GM19468 (cell line): ENCODE results near the gene CARMIL3.

Experiments used
- ATAC-seq: cut with Tn5 transposase; IDR thresholded peaks from one replicate; pipeline ENCODE4 v1.9.1; 2021; ENCODE audit warnings: mild to moderate bottlenecking, moderate library complexity, moderate number of reproducible peaks; ENCODE audit not compliant: unreplicated experiment; ENCODE audit errors: extremely low read depth

Gene CARMIL3

DNA sequence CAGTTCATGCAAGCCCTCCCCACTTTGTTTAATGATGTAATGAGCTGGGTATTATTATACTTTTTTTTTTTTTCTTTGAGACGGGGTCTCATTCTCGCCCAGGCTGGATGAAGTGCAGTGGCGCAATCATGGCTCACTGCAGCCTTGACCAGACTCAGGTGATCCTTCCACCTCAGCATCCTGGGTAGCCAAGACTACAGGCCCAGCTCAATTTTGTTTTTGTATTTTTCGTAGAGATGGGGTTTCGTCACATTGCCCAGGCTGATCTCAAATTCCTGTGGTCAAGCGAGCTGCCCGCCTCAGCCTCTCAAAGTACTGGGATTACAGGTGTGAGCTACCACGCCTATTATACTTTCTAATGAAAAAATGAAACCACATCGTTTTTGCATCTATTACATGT lies 58.3 kb downstream of the CARMIL3 start:
- ATAC-seq: no peak

DNA sequence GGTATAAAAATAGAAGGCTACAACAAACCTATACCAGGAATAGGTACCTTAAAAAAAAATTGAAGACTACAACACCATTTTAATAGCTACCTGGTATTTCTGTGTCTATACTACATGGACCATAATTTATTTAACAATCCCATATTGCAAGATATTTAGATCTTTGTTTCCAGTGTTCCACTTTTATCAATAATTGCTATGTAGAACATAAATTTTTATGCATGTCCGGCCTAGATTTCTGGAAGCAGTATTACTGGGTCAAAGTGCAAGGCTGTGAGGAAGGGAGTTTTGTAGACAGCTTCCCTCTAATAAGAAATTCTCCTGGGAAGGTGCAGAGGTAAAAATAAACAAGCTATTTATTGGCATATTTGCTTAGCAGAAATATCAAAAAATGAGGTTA lies 58.7 kb downstream of the CARMIL3 start:
- ATAC-seq: no peak

DNA sequence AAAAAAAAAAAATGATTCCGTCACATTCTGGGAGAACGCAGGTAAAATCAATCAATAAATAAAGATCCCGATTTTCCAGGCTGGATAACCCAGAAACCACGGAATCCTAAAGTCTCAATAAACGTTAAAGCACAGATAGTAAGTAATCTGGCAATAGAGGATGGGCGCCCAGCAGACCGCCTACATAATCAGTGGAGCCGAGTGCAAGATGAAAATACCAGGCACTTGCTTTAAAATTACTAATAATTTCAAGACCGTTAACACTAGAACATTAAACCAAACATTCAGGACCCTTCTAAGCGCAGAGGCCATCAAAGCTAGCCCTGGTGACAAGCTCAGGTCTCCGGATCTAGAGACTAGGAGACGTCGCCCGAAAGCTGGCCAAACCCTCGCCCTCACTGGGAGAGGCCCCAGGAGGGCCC lies 61.6 kb downstream of the CARMIL3 start:
- no peak for ATAC-seq

DNA sequence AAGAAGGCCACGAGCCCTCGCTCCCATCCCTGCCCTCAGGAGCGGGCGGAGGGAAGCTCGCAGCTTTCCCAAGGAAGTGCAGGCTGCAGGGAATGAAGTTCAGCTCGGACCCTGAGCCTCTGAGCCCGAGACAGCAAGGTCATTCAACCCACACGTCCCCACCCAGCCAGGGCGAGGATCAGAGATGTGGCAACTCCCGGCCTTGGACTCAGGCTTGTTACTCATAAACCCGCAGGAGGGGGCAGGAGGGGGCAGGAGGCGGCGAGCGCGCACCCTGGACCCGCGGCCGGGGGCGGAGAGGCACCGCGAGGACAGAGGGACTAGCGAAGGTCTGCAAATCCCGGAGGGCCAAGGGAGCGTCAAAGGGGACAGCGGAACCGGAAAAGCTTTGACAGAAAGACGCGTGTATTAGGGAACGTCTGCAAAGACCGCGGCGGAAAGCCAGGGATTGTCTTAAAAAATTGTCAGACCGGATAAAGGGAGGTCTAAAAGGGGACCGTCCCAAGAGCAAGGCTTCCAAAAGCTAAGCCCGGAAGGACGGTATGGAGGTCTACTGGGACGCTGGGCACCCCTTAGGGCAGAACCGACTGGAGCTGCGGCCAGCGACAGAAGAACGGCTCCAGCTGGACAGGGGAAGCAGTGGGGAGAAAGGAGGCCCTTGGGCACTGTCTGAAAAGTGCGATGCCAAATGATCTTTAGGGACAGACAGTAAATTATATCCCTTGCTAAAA lies 62.2 kb downstream of the CARMIL3 start:
- ATAC-seq: peak; percentile 6

DNA sequence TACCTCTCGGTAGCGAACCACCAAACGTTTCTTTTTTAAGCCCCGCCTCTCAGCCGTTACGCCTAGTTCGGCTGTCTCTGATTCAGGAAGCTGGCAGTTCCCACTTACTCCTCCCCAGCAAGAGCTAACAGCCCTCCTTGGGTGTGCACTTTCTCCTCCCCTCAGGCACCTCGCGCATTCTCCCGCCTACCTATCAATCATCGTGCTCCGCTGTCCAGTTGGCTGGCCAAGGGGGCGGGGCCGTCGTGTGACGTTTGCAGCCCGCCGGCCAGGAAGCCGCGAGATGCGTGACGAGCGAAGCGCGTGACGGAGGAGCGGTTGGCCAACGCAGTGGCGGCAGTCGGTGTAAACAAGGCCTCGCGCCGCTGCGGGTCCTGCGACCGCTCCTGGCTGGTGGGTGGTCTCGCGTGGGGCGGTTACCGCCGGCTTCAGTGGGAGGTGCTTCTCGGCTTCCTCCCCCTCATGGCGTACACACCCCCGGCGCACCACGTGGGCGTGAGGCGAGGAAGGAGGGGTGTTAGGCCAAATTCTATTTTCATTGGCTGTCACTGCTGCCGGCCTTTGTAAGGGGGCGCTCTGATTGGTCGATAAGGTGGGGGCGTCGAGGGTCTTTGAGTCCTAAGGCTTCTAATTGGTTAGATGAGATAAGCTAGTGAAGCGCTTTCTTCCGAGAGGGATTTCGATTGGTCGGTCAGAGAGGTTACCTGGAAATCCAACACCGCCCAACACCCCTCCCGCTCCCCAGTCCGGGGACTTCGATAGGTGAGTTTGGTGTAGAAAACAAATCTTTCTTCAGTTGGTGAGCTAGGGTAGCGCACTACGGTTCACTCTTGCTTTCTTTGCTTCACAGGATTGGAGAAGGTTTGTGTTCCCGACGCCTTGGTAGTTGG lies 63.0 kb downstream of the CARMIL3 start, which contains the start of the genes DCAF11 and NRL:
DCAF11 (plus strand) TSS at position 246 of the 890 bp plus-strand sequence. CDS start 818 bp downstream, outside the sequence.
NRL (minus strand) TSS at position 418 of the 890 bp plus-strand sequence. CDS start 32,101 bp downstream, outside the sequence.
- ATAC-seq: peak; percentile 85

DNA sequence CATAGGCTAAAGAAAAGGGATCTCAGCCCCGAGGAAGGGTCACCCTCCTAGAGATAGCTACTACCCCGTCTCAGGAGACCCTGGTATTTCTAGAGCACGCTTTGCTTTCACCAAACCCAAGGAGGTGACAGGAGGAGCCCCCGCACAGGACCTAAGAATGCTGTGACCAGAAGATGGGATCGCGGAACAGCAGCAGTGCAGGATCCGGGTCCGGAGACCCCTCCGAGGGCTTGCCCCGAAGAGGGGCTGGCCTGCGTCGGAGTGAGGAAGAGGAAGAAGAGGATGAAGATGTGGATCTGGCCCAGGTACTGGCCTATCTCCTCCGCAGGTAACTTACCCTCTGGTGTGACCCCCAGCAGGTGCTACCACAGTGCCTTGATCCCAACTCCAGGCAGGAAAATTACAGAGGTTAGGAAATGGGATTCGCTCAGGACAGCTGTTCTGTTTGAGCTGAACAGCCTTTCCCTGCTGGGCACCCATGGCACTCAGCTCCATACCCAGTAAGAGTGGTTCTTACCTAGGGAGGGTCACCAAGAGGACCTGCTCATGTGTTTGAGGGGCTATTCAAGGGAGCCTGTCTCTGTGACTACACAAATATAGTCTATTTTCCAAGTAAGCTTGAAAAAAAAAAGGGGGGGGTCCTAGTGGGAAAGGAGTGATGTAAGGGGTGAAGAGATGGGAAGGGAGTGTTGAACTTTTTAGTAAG lies 63.8 kb downstream of the CARMIL3 start:
- no peak for ATAC-seq

DNA sequence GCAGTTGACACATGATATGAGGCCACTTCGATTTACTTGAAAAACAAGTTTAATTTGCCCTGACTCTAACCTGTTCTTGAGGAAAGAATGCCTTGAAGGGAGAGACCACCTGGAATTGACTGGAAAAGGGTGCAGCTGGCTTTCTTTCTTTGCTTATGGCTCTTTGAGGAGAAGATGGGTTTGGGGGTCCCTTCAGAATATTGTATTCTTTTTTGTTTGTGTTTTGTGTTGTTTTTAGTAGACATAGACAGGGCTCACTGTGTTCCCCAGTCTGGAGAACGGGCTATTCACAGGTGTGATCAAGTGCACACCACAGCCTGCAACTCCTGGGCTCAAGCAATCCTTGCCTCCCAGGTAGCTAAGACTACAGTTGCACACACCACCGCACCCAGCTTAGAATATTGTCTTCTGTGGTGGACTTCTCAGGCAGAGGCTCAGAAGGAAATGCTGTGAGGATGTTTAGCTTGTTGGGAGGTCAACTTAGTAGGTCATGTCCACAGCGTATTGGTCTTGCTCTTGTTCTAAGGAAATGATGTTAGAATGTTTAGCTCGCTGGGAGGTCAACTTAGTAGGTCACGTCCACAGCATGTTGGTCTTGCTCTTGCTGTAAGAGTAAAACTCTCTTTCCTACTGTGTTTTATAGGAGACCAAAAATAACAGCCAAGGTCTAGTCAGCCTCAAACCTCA lies 64.5 kb downstream of the CARMIL3 start:
- no peak for ATAC-seq

DNA sequence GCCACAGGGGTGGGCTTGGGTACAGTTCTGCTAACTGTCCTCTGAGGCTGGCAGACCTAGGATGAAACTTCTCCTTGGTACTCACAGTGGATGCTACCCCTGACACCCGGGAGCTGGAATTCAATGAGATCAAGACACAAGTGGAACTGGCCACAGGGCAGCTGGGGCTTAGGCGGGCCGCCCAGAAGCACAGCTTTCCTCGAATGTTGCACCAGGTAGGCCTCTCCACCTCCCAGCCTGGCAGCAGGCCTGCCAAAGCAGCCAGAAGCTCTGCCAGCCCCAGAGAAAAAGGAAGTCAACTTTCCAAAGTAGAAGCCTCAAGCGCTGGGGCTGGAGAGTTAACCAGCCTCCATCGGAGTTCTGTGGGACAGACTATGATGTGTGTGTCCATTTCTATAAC lies 65.4 kb downstream of the CARMIL3 start:
- no peak for ATAC-seq
